ENCODE results near the gene SLA2. TPM values are rescaled to one million over a fixed set of nuclear protein-coding genes. Genes with fewer than 3 reads are reported as not detected.

The SLA2 gene
- total RNA-seq, 1 donor from 2014 or later: 0.18 TPM

DNA sequence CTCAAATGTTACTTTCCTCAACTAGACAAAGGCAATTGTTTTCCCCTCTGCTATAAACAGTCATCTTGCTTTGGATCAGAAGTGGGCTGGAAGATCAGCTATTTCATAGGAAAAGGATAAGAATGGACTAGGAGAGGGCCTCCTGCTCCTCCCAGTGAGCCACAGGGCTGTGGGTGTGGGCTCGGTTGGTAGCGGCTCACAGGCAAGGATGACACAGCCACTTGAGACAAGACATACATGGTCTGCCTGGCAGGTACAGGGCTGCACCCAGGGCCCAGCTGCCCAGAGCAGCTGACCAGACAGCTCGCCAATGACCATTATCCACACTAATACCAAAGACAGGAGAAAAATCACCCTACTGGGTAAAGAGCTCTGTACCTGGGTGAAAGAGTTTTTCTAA is 9.0 kb upstream of the SLA2 start:
- Mint-ChIP-seq H3K36me3 (peaks cover 10% of the 10 kb centered on the region), H3K27ac (no peak overlapping the region), H3K4me1 (no peaks in the 10 kb centered on the region), H3K9me3 (no peaks in the 10 kb centered on the region), H3K27me3 (ENCODE audit: low read depth) (no peaks in the 10 kb centered on the region), H3K4me3 (no peak overlapping the region)
- TF ChIP-seq CTCF (IDR thresholded peaks at IDR 0.05; ENCODE audit: unreplicated experiment): no peak
- DNase-seq (ENCODE audit: low spot score in 2 of 2, unreplicated experiment in 2 of 2): no peak

GRCh38 chr20:36654506-36654905 is 8.5 kb upstream of the SLA2 start:
- Mint-ChIP-seq H3K9me3 (no peaks in the 10 kb centered on the region), H3K4me1 (no peaks in the 10 kb centered on the region), H3K27ac (no peak overlapping the region), H3K27me3 (ENCODE audit: low read depth) (no peaks in the 10 kb centered on the region), H3K4me3 (no peak overlapping the region), H3K36me3 (peaks cover 10% of the 10 kb centered on the region)
- no peak for DNase-seq (ENCODE audit: low spot score in 2 of 2, unreplicated experiment in 2 of 2)
- TF ChIP-seq CTCF (IDR thresholded peaks at IDR 0.05; ENCODE audit: unreplicated experiment): no peak

DNA sequence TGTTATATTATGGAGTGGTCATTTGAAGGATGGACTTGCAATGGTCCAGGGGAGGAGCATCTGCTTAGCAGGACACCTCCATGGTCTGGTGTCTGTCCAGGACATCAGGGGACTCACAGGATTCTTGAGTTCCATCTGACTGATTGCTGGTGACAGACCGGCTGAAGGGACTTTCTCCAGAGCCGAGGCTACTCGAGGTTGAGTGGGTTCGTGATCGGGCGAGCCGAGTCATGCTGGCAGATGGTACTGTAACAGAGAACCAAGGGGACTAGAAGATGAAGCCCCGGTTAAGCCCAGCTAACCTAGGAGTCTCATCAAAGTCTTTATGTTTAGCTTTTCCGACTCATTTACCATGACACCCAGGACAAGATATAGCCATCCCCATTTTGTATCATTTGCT is 7.5 kb upstream of the SLA2 start:
- Mint-ChIP-seq H3K36me3 (peaks cover 7% of the 10 kb centered on the region), H3K4me1 (no peaks in the 10 kb centered on the region), H3K4me3 (no peak overlapping the region), H3K27ac (no peak overlapping the region), H3K9me3 (no peaks in the 10 kb centered on the region), H3K27me3 (ENCODE audit: low read depth) (no peaks in the 10 kb centered on the region)
- no peak for TF ChIP-seq CTCF (IDR thresholded peaks at IDR 0.05; ENCODE audit: unreplicated experiment)
- no peak for DNase-seq (ENCODE audit: low spot score in 2 of 2, unreplicated experiment in 2 of 2)

- Mint-ChIP-seq H3K27ac (no peak overlapping the region), H3K4me1 (peaks cover 5% of the 10 kb centered on the region), H3K36me3 (no peaks in the 10 kb centered on the region), H3K9me3 (no peaks in the 10 kb centered on the region), H3K4me3 (no peak overlapping the region), H3K27me3 (ENCODE audit: low read depth) (no peaks in the 10 kb centered on the region)
- no peak for TF ChIP-seq CTCF (IDR thresholded peaks at IDR 0.05; ENCODE audit: unreplicated experiment)
- DNase-seq (ENCODE audit: low spot score in 2 of 2, unreplicated experiment in 2 of 2): no peak
These were observed 1.5 kb upstream of the SLA2 start for GRCh38 chr20:36647196-36648121.

GRCh38 chr20:36646678-36647077 is 682 bp upstream of the SLA2 start:
- TF ChIP-seq CTCF (IDR thresholded peaks at IDR 0.05; ENCODE audit: unreplicated experiment): no peak
- no peak overlapping the region for H3K4me3 Mint-ChIP-seq
- H3K36me3 Mint-ChIP-seq: no peaks in the 10 kb centered on the region
- H3K27me3 Mint-ChIP-seq (ENCODE audit: low read depth): no peaks in the 10 kb centered on the region
- peaks cover 5% of the 10 kb centered on the region for H3K4me1 Mint-ChIP-seq
- no peak overlapping the region for H3K27ac Mint-ChIP-seq
- H3K9me3 Mint-ChIP-seq: no peaks in the 10 kb centered on the region
- no peak for DNase-seq (ENCODE audit: low spot score in 2 of 2, unreplicated experiment in 2 of 2)

Measured in mesothelial cell of epicardium (in vitro differentiated cells).